Measurements from ENCODE around the gene KIAA0513.

The KIAA0513 gene

GRCh38 chr16:85091522-85091910 lies 63.9 kb downstream of the KIAA0513 start:
- Histone ChIP-seq H4K20me1 (ENCODE audit: insufficient read depth, low read length, poor library complexity, severe bottlenecking) (no peaks in the 10 kb centered on the region), H3K27me3 (ENCODE audit: insufficient read depth, low read length, poor library complexity, severe bottlenecking) (no peaks in the 10 kb centered on the region), H3K36me3 (ENCODE audit: insufficient read depth, low read length) (no peaks in the 10 kb centered on the region), H3K4me3 (ENCODE audit: low read length, poor library complexity, severe bottlenecking) (no peak overlapping the region), H3F3A (ENCODE audit: low read depth) (no peaks in the 10 kb centered on the region), H3K79me2 (ENCODE audit: insufficient read depth, low read length) (no peaks in the 10 kb centered on the region), H2AFZ (ENCODE audit: low read length) (no peak overlapping the region), H3K9me3 (ENCODE audit: insufficient read depth, low read depth, low read length) (no peaks in the 10 kb centered on the region), H3K4me2 (ENCODE audit: low read depth, low read length, poor library complexity, severe bottlenecking) (no peak overlapping the region), H3K4me1 (ENCODE audit: insufficient read depth, low read length, poor library complexity, severe bottlenecking) (no peaks in the 10 kb centered on the region), H3K9me2 (replicated peaks; ENCODE audit: low read depth, low read length) (no peaks in the 10 kb centered on the region), H3K9ac (ENCODE audit: low read depth, low read length, poor library complexity, severe bottlenecking) (no peak overlapping the region)
- no peak for TF ChIP-seq EZH2phosphoT487 (IDR thresholded peaks at IDR 0.05; ENCODE audit: borderline replicate concordance)
- TF ChIP-seq CTCF (conservative IDR thresholded peaks at IDR 0.05; ENCODE audit: low read length) = no peak

- no peak overlapping the region for H3K4me2 ChIP-seq (ENCODE audit: low read depth, low read length, poor library complexity, severe bottlenecking)
- H3K9me2 ChIP-seq (replicated peaks; ENCODE audit: low read depth, low read length) = no peaks in the 10 kb centered on the region
- H3K79me2 ChIP-seq (ENCODE audit: insufficient read depth, low read length) = no peaks in the 10 kb centered on the region
- H3K27me3 ChIP-seq (ENCODE audit: insufficient read depth, low read length, poor library complexity, severe bottlenecking) = no peaks in the 10 kb centered on the region
- H3K36me3 ChIP-seq (ENCODE audit: insufficient read depth, low read length) = no peaks in the 10 kb centered on the region
- H3K9me3 ChIP-seq (ENCODE audit: insufficient read depth, low read depth, low read length) = no peaks in the 10 kb centered on the region
- H3K4me1 ChIP-seq (ENCODE audit: insufficient read depth, low read length, poor library complexity, severe bottlenecking) = no peaks in the 10 kb centered on the region
- H2AFZ ChIP-seq (ENCODE audit: low read length) = no peak overlapping the region
- no peak overlapping the region for H3K4me3 ChIP-seq (ENCODE audit: low read length, poor library complexity, severe bottlenecking)
- no peaks in the 10 kb centered on the region for H3F3A ChIP-seq (ENCODE audit: low read depth)
- H3K9ac ChIP-seq (ENCODE audit: low read depth, low read length, poor library complexity, severe bottlenecking) = no peak overlapping the region
- H4K20me1 ChIP-seq (ENCODE audit: insufficient read depth, low read length, poor library complexity, severe bottlenecking) = no peaks in the 10 kb centered on the region
- TF ChIP-seq CTCF (conservative IDR thresholded peaks at IDR 0.05; ENCODE audit: low read length) (no peak), EZH2phosphoT487 (IDR thresholded peaks at IDR 0.05; ENCODE audit: borderline replicate concordance) (no peak)
These were observed 64.7 kb downstream of the KIAA0513 start for GRCh38 chr16:85092309-85092708.

- H3K4me3 ChIP-seq (ENCODE audit: low read length, poor library complexity, severe bottlenecking) = no peak overlapping the region
- no peaks in the 10 kb centered on the region for H3K79me2 ChIP-seq (ENCODE audit: insufficient read depth, low read length)
- H3F3A ChIP-seq (ENCODE audit: low read depth) = no peaks in the 10 kb centered on the region
- no peak overlapping the region for H3K9ac ChIP-seq (ENCODE audit: low read depth, low read length, poor library complexity, severe bottlenecking)
- H3K36me3 ChIP-seq (ENCODE audit: insufficient read depth, low read length) = no peaks in the 10 kb centered on the region
- no peak overlapping the region for H2AFZ ChIP-seq (ENCODE audit: low read length)
- no peaks in the 10 kb centered on the region for H4K20me1 ChIP-seq (ENCODE audit: insufficient read depth, low read length, poor library complexity, severe bottlenecking)
- no peaks in the 10 kb centered on the region for H3K9me2 ChIP-seq (replicated peaks; ENCODE audit: low read depth, low read length)
- H3K4me2 ChIP-seq (ENCODE audit: low read depth, low read length, poor library complexity, severe bottlenecking) = no peak overlapping the region
- no peaks in the 10 kb centered on the region for H3K27me3 ChIP-seq (ENCODE audit: insufficient read depth, low read length, poor library complexity, severe bottlenecking)
- H3K4me1 ChIP-seq (ENCODE audit: insufficient read depth, low read length, poor library complexity, severe bottlenecking) = no peaks in the 10 kb centered on the region
- TF ChIP-seq EZH2phosphoT487 (IDR thresholded peaks at IDR 0.05; ENCODE audit: borderline replicate concordance) (no peak), CTCF (conservative IDR thresholded peaks at IDR 0.05; ENCODE audit: low read length) (no peak)
- H3K9me3 ChIP-seq (ENCODE audit: insufficient read depth, low read depth, low read length) = no peaks in the 10 kb centered on the region
These were observed 65.3 kb downstream of the KIAA0513 start for GRCh38 chr16:85092851-85093250.
